HG02970 (cell line): Measurements from ENCODE around the gene NPC2.

Source experiments
- ATAC-seq: cut with Tn5 transposase; IDR thresholded peaks from one replicate; pipeline ENCODE4 v1.9.1; 2021; ENCODE audit warnings: mild to moderate bottlenecking, moderate library complexity, moderate number of reproducible peaks; ENCODE audit not compliant: unreplicated experiment, low FRiP score

Gene NPC2

GRCh38 chr14:74521756-74522155 is 28.7 kb upstream of the NPC2 start:
- no peak for ATAC-seq

DNA sequence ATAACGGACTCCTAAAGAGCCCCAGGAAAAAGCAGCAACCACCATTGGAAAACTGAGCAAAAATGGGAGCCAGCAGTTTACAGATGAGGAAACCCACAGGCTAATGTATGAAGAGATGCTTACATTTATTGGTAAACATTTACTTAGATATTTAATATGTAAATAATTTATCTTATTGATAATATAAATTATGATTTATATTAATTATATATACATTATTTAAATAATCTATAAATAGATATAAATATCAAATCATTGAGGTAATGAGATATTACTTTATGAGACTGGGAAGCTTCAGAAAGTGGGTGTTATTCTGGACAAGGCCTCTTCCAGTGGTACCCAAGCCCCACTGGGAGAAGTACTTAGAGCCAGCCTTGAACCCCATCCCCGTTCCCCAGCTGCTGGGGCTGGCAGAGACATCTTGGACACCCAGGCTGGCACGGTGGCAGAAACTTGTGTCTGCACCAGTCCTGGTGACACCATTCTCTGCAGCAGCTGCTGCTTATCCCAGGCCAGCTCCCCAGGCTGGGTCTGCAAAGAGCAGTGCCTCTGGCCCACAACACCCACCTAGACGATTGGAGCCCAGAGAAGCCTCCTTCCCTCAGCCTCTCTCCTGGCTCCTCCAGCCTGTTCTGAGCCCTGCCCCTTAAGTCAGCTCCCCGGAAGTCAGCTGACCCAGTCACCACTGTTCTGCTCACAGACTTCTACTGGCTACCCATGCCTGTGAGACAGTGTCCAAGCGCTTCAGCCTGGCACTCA is 26.4 kb upstream of the NPC2 start:
- no peak for ATAC-seq

DNA sequence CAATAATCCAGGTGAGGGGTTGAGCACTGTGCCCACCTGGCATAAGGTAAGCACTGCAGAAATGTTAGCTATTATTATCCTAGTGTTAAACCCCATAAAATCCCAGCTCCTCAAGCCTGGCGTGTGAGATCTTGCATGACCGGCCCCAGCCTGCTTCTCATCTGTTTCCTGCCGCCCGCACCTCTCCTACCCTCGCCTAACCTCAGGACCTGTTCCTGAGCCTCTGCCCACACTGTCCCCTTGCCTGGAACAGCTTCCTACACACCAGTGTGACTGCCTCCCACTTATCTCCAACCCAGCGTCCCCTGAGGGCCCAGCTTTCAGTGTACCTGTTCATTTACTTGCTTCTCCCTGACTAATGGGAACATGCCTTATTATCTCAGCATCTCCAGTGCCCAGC is 25.1 kb upstream of the NPC2 start:
- no peak for ATAC-seq

DNA sequence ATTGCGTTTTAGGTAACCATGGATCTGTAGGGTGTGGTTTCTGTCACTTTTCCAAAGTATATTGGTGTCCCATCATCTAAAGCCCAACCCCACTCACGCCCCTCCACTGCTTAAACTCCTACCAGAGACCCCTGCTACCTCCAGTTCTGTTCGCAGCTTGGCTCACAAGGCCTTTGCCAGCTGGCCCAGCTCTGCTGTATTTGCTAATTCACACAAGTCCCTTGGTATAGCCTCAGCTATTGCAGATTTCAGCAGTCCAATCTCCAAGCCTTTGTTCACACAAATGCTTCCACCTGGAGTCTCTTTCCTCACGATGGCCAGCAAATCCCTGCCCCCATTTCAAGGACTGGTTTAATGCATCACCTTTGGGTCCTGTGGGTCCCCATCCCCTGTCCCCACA is 24.6 kb upstream of the NPC2 start:
- ATAC-seq = no peak

DNA sequence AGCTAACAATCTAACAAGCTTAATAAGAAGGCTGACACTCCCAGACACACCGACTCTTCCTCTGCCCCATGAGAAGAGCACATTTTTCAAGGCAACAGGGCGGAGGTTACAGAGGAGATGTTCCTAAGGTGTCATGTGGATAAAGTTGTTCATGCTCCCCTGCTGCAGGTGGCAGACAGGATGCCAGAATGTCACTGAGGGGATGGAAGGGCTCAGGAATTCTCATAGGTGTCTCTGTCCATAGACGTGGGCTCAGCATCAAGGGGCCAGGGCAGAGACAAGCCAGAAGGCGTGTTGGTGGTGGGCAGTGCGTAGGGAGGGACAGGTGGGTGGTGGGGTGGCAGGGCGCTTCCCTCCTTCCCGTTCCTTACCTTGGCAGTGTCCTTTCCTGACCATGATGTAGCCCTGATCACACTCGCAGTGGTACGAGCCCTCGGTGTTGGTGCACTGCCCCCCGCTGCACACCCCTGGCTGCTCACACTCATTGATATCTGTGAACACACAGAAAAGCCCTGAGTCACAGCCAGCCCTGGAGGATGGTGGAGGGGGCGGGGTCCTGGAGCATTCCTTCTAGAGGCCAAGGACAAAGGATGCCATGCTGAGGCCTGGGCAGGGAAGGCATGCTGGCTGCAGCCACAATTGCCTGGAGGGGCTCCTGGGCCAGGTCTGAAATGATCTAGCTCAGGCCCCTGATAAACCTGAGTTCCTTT is 23.5 kb upstream of the NPC2 start:
- no peak for ATAC-seq

- no peak for ATAC-seq
These were observed 22.8 kb upstream of the NPC2 start for GRCh38 chr14:74515891-74516412.

DNA sequence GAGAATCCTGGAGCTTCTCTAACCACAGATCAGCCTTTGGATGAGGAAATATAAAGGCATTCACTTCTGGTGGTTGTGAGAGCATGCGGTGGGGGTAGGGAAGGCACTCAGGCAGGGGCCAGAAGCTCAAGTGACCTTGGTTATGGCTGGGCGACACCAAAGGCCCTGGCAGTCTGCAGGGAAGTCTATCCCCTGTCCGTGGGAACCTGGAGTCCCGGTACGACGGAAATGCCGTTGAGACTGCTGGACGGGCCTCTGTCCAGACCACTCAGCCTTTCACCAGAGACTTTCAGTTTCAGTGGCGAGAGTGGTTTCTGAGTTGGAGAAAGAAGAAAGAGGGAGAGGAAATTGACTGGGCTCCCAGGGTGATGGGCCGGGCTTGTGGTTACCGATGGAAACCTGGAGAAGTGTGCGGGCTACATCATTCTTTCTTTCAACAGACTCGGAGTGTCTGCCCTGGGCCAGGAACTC is 21.4 kb upstream of the NPC2 start:
- ATAC-seq = no peak

DNA sequence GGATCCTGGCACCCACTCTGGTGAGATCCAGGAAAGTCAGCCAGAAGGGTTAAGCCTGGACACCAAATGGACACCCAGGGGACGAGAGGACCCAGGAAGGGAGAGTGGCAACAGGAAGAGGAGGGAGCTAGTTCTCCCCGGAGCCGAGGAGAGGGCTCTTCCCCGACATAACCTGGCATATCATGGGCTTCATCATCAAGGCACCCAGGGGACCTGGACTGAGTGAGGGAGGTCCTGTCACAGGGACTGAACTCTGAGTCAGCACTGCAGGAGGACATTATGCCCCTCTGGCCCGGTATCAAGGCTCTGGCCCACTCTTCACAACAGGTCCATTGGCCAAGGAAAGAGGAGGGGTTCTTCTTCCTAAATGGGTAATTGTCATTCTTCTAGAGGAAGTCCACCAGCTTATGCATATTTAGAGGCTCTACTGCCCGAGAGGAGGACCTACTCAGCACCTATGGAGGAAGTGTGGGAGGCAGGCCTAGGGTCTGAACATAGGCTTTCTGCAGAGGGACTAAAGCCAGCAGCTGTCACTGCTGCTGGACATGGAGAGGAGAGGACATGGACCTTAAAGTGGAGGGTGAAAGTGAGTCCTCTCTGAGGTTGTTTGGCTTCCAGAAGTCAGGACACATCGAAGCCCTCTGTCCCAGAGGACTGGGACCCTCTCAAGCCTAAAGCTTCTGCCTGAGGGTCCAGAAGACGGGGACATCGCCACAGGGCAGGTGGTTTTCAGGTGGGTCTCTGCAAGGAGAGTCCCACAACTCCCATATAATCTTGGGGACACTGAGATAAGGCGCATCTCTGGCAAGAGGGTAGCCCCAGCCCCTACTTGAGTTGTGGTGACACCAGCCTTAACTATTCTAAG is 19.1 kb upstream of the NPC2 start:
- ATAC-seq = no peak

DNA sequence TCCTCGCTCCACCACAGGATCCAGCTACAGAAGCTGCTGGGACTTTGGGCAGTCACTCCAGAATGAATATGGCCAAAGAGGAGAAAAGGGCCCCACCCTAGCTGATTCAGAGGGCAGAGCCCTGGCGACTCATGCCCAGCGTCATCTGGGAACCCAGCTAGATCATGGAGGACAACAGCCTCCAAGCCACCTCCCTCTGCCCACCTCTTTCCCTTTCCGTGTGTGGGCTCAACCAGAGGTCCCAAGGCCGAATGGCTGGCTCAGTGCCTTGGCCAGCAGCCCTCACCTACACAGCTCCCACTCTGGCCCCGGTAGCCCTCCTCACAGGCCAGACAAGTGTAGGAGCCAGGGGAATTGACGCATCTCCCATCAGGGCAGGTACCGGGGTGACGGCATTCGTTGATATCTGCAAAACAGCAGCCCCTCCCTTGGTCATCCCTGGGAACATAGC is 17.9 kb upstream of the NPC2 start:
- no peak for ATAC-seq

DNA sequence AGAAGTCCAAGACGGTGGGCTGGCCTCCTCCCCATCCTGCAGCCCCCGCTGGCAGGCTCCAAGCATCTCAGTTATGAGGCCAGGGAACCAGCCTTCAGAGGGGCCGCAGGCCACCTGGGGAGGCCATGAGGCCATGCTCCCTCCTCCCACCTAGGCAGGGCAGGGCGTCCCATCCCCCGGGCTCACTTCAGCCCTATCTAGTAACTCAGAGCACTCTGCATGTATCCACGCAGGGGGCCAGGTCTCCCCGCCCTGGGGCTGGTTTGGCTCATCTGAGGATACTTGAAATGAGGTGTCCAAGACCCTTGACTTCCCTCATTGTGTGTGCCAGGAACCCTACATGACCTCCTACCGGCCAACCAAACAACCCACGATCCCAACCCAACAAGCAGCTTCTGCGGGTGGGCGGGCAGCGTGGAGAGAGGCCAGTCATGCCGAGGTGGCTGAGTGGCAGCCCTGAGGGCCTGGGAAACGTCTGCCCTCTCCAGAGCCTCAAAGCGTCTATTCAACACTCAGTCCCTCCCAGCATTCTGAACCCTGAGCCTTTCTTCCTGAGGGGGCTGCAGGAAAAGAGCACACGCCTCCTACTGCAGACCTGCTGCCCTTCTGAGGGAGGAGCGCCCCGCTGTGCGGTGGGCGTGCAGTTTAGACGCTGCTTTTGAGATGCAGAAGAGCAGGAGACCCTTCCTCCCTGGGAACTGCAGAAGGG is 17.3 kb upstream of the NPC2 start:
- no peak for ATAC-seq

- ATAC-seq = no peak
These were observed 16.6 kb upstream of the NPC2 start for GRCh38 chr14:74509587-74510222.

GRCh38 chr14:74508844-74509428 is 15.8 kb upstream of the NPC2 start:
- ATAC-seq = no peak

DNA sequence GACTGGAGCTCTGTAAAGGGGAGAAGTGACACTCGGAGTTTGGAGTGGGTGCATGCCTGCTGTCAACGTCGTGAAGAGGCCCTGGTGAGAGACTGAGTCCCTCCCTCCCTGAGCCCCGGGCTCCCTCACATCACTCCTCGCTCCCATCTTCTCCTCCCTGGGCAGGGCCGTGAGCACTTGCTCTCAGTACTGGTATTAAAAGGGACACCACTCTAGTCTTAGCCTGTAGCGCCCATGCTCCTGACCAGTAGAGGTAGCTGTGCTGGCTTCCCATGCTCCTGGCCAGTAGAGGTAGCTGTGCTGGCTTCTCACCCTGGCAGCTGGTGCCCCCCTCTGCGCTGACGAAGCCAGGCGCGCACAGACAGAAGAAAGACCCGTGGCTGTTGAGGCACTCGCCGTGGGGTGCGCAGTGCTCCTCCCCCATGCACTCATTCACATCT is 15.2 kb upstream of the NPC2 start:
- ATAC-seq = no peak

GRCh38 chr14:74507840-74508239 is 14.7 kb upstream of the NPC2 start:
- ATAC-seq = no peak

GRCh38 chr14:74507085-74507484 is 14.0 kb upstream of the NPC2 start:
- no peak for ATAC-seq

DNA sequence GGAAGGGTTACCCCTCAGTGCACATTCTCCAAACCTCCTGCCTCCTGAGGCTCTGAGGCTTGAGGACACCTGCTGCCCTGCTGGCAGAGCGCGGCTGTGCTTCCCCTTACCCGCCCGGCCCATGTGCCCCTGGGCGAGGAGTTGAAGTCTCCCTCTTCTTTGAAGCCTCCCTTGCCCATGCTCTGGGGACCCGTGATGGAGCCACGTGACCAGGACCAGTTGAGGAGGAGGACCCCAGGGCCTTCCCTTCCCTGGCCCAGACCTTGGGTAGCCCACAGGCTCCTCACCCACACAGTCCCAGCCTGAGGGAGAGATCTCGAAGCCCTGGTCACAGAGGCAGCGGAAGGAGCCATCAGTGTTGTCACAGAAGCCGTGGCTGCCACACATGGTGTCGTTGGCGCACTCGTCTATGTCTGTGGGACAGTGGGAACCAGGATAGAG is 13.3 kb upstream of the NPC2 start:
- ATAC-seq = no peak

- no peak for ATAC-seq
These were observed 12.7 kb upstream of the NPC2 start for GRCh38 chr14:74505831-74506230.

DNA sequence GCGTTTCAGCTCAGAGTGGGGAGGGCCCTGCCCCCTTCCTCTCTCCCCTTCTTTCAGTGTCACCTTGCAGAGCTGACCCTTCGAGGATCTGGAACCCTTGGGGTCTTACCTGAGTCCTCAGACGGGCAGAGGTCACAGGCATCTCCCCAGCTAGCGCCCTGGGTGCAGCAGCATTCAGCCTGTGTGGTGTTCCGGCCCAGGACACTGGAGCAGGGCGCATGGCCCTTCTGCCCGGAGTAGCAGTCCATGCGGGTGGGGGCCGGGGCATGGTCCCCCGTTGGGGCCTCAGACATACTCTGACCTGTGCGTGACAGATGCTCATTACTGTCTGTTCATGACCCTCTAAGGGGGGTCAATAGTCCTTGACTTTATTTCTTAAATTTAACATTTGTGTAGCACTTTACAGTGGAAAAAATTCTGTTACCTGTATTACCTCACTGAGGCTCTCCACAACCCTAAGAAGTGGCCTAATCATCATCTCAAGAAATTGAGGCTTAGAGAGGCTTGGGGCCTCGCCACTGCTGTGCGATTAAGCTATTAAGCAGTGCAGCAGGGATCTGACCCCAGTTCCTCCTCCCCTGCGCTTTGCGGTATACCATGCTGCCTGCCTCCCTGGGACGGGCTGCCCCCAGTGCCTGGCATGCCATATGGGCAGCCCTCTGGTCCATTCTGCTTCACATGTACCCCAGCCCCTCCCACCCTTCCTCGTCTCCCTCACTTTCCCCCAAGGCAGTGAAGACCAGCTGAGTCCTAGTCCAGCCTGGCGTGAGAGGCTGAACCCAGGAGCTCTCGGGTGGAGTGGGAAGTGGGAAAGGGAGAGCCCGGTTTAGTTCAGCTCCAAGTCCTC is 12.0 kb upstream of the NPC2 start:
- no peak for ATAC-seq
